HEK293 (cell line): ENCODE results near the gene WLS.

Experiments used
- CTCF ChIA-PET: fragments of 350-600 bp; formaldehyde crosslinking; extraction: SDS; loops from one replicate; lab custom pipeline; 2021; ENCODE audit warnings: antibody characterized with exemption; lab: Yijun Ruan, JAX
- POLR2A ChIA-PET: fragments of 300-600 bp; formaldehyde crosslinking; extraction: SDS; loops from one replicate; lab custom pipeline; 2020; ENCODE audit warnings: antibody characterized with exemption, inconsistent platforms; lab: Yijun Ruan, JAX
- H3K27ac ChIP-seq: fragments of 200-500 bp; sonication (Bioruptor generic); 2 replicates; pipeline ENCODE4 v1.5.1; 2014; ENCODE audit warnings: low read depth, low read length, control low read depth, inconsistent platforms; ENCODE audit errors: extremely low read depth
- H3K36me3 ChIP-seq, 2 experiments: fragments of 200-500 bp in 1 of 2; sonication (Bioruptor generic) in 1 of 2; 1 replicate in 1 of 2; 2 replicates in 1 of 2; pipeline ENCODE4 v1.5.1; 2014 to 2017; ENCODE audit warnings: inconsistent platforms in 2 of 2, low read length in 2 of 2; ENCODE audit not compliant: control insufficient read depth in 2 of 2, insufficient read depth in 1 of 2
- H3K4me1 ChIP-seq: fragments of 200-500 bp; sonication (Bioruptor generic); 2 replicates; pipeline ENCODE4 v1.5.1; 2014; ENCODE audit warnings: mild to moderate bottlenecking, low read length, inconsistent platforms; ENCODE audit not compliant: control insufficient read depth, insufficient read depth
- H3K4me3 ChIP-seq: 2 replicates; pipeline ENCODE4 v1.5.1; 2011; ENCODE audit warnings: low read depth, mild to moderate bottlenecking, control low read depth, low read length, moderate library complexity
- H3K9me3 ChIP-seq: fragments of 200-500 bp; sonication (Bioruptor generic); 2 replicates; pipeline ENCODE4 v1.5.1; 2014; ENCODE audit warnings: low read depth, low read length, inconsistent platforms; ENCODE audit not compliant: control insufficient read depth, insufficient read depth
- GLIS1 ChIP-seq: fragments of 450-650 bp; formaldehyde crosslinking; IDR thresholded peaks from 2 replicates; pipeline ENCODE4 v1.5.1; 2016; ENCODE audit warnings: missing biosample characterization, missing genetic modification characterization
- HOXA7 ChIP-seq: sonication (generic); formaldehyde crosslinking; IDR thresholded peaks from 2 replicates; pipeline ENCODE4 v1.8.1; 2022; ENCODE audit warnings: missing genetic modification reagents, borderline replicate concordance
- OSR2 ChIP-seq: fragments of 450-650 bp; formaldehyde crosslinking; IDR thresholded peaks from 2 replicates; pipeline ENCODE4 v1.5.1; 2016; ENCODE audit warnings: missing biosample characterization, missing genetic modification characterization
- OVOL3 ChIP-seq: fragments of 450-650 bp; formaldehyde crosslinking; IDR thresholded peaks from 2 replicates; pipeline ENCODE4 v1.5.1; 2016; ENCODE audit warnings: missing biosample characterization, missing genetic modification characterization
- SP7 ChIP-seq: fragments of 450-650 bp; formaldehyde crosslinking; IDR thresholded peaks from 2 replicates; pipeline ENCODE4 v1.5.1; 2016; ENCODE audit warnings: missing biosample characterization, missing genetic modification characterization
- ZBTB7A ChIP-seq: fragments of 450-650 bp; formaldehyde crosslinking; IDR thresholded peaks from 2 replicates; pipeline ENCODE4 v1.5.1; 2016; ENCODE audit warnings: low read depth, missing biosample characterization, missing genetic modification characterization
- ZBTB8A ChIP-seq: fragments of 450-650 bp; formaldehyde crosslinking; IDR thresholded peaks from 2 replicates; pipeline ENCODE4 v1.5.1; 2016; ENCODE audit warnings: missing biosample characterization, missing genetic modification characterization
- ZFP69B ChIP-seq: fragments of 450-650 bp; formaldehyde crosslinking; IDR thresholded peaks from 2 replicates; pipeline ENCODE4 v1.5.1; 2016; ENCODE audit warnings: missing biosample characterization, missing genetic modification characterization
- ZIC2 ChIP-seq: fragments of 450-650 bp; formaldehyde crosslinking; IDR thresholded peaks from 2 replicates; pipeline ENCODE4 v1.5.1; 2016; ENCODE audit warnings: missing biosample characterization, missing genetic modification characterization
- ZNF146 ChIP-seq: fragments of 450-650 bp; formaldehyde crosslinking; IDR thresholded peaks from 2 replicates; pipeline ENCODE4 v1.5.1; 2016; ENCODE audit warnings: missing biosample characterization, missing genetic modification characterization
- ZNF155 ChIP-seq: fragments of 450-650 bp; formaldehyde crosslinking; IDR thresholded peaks from 2 replicates; pipeline ENCODE4 v1.5.1; 2016; ENCODE audit warnings: missing biosample characterization, missing genetic modification characterization
- ZNF221 ChIP-seq: fragments of 450-650 bp; formaldehyde crosslinking; IDR thresholded peaks from 2 replicates; pipeline ENCODE4 v1.5.1; 2017; ENCODE audit warnings: missing biosample characterization, missing genetic modification characterization, borderline replicate concordance
- ZNF274 ChIP-seq, 2 experiments: fragments of 200-500 bp in 1 of 2; fragments of 450-650 bp in 1 of 2; sonication (Bioruptor generic) in 1 of 2; formaldehyde crosslinking in 1 of 2; IDR thresholded peaks; 2 replicates each; pipeline versions ENCODE4 v1.5.1 to v1.6.1; 2014 to 2016; ENCODE audit warnings: borderline replicate concordance in 1 of 2, inconsistent platforms in 1 of 2, low read length in 1 of 2, missing biosample characterization in 1 of 2, missing genetic modification characterization in 1 of 2
- ZNF335 ChIP-seq: fragments of 450-650 bp; formaldehyde crosslinking; conservative IDR thresholded peaks from 2 replicates; pipeline ENCODE4 v1.5.1; 2016; ENCODE audit warnings: missing biosample characterization, missing genetic modification characterization
- ZNF394 ChIP-seq: fragments of 450-650 bp; formaldehyde crosslinking; IDR thresholded peaks from 2 replicates; pipeline ENCODE4 v1.5.1; 2016; ENCODE audit warnings: missing biosample characterization, missing genetic modification characterization, mild to moderate bottlenecking, moderate library complexity, borderline replicate concordance
- ZNF544 ChIP-seq: fragments of 450-650 bp; formaldehyde crosslinking; IDR thresholded peaks from 2 replicates; pipeline ENCODE4 v1.5.0; 2017; ENCODE audit warnings: missing biosample characterization, missing genetic modification characterization
- ZNF629 ChIP-seq: fragments of 450-650 bp; formaldehyde crosslinking; IDR thresholded peaks from 2 replicates; pipeline ENCODE4 v1.5.1; 2017; ENCODE audit warnings: missing biosample characterization, missing genetic modification characterization
- ZSCAN16 ChIP-seq: fragments of 450-650 bp; formaldehyde crosslinking; IDR thresholded peaks from 2 replicates; pipeline ENCODE4 v1.5.1; 2016; ENCODE audit warnings: missing biosample characterization, missing genetic modification characterization
- ZSCAN30 ChIP-seq: fragments of 450-650 bp; IDR thresholded peaks from 2 replicates; pipeline ENCODE4 v1.5.1; 2018; ENCODE audit warnings: missing biosample characterization, mild to moderate bottlenecking, missing genetic modification characterization, moderate library complexity
- ZXDB ChIP-seq: fragments of 450-650 bp; formaldehyde crosslinking; IDR thresholded peaks from 2 replicates; pipeline ENCODE4 v1.5.1; 2016; ENCODE audit warnings: missing biosample characterization, missing genetic modification characterization
- TF ChIP-seq, protein P1 (sequence below): fragments of 450-650 bp; formaldehyde crosslinking; IDR thresholded peaks from 2 replicates; pipeline ENCODE4 v1.5.0; 2017; ENCODE audit warnings: missing biosample characterization, missing genetic modification characterization, borderline replicate concordance
- TF ChIP-seq, protein P2 (sequence below): fragments of 450-650 bp; formaldehyde crosslinking; IDR thresholded peaks from 2 replicates; pipeline ENCODE4 v1.5.1; 2017; ENCODE audit warnings: missing biosample characterization, mild to moderate bottlenecking, missing genetic modification characterization, moderate library complexity
- TF ChIP-seq, protein P3 (sequence below): fragments of 450-650 bp; formaldehyde crosslinking; IDR thresholded peaks from 2 replicates; pipeline ENCODE4 v1.5.1; 2017; ENCODE audit warnings: missing biosample characterization, missing genetic modification characterization
- TF ChIP-seq, protein P4 (sequence below): fragments of 450-650 bp; formaldehyde crosslinking; IDR thresholded peaks from 2 replicates; pipeline ENCODE4 v1.5.1; 2016; ENCODE audit warnings: missing biosample characterization, missing genetic modification characterization
- TF ChIP-seq, protein P5 (sequence below): fragments of 450-650 bp; formaldehyde crosslinking; IDR thresholded peaks from 2 replicates; pipeline ENCODE4 v1.5.1; 2016; ENCODE audit warnings: missing biosample characterization, missing genetic modification characterization

The WLS gene

DNA sequence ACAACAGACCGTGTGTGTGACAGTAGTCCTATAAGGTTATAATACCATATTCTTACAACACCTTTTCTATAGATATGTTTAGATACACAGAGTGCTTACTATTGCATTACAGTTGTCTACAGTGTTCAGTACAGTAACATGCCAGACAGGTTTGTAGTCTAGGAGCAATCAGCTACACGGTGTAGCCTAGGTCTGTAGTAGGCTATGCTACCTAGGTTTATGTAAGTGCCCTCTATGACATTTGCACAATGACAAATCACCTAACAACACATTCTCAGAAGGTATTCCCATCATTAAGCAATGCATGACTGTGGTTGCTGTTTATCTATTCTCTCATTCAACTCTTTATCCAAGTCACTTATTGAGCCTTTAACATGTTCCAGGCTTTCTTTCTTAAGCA lies 1.8 kb upstream of the WLS start:
- no peak overlapping the region for H3K4me3 ChIP-seq
- no peaks in the 10 kb centered on the region for H3K9me3 ChIP-seq
- ChIA-PET CTCF (interaction anchor here (3.5 kb wide), 1 partner anchor 114 kb away, joined by 11 read pairs; no protein-coding TSS in a partner anchor), POLR2A (no interaction called here)
- no peak overlapping the region for H3K27ac ChIP-seq
- H3K4me1 ChIP-seq = peaks cover 9% of the 10 kb centered on the region
- no peaks in the 10 kb centered on the region for H3K36me3 ChIP-seq
- TF ChIP-seq, protein P1, sequence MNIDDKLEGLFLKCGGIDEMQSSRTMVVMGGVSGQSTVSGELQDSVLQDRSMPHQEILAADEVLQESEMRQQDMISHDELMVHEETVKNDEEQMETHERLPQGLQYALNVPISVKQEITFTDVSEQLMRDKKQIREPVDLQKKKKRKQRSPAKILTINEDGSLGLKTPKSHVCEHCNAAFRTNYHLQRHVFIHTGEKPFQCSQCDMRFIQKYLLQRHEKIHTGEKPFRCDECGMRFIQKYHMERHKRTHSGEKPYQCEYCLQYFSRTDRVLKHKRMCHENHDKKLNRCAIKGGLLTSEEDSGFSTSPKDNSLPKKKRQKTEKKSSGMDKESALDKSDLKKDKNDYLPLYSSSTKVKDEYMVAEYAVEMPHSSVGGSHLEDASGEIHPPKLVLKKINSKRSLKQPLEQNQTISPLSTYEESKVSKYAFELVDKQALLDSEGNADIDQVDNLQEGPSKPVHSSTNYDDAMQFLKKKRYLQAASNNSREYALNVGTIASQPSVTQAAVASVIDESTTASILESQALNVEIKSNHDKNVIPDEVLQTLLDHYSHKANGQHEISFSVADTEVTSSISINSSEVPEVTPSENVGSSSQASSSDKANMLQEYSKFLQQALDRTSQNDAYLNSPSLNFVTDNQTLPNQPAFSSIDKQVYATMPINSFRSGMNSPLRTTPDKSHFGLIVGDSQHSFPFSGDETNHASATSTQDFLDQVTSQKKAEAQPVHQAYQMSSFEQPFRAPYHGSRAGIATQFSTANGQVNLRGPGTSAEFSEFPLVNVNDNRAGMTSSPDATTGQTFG (tag by site-specific recombination) = no peak
- TF ChIP-seq ZFP69B (tag by site-specific recombination) (no peak), OSR2 (tag by site-specific recombination) (no peak), ZNF629 (tag by site-specific recombination) (no peak), ZIC2 (no peak), ZXDB (tag by site-specific recombination) (no peak), ZNF155 (tag by site-specific recombination) (no peak), ZSCAN16 (no peak), ZSCAN30 (no peak), ZNF221 (no peak), OVOL3 (tag by site-specific recombination) (no peak), ZBTB7A (tag by site-specific recombination) (no peak), ZNF146 (tag by site-specific recombination) (no peak), ZBTB8A (no peak)
- TF ChIP-seq, protein P2, sequence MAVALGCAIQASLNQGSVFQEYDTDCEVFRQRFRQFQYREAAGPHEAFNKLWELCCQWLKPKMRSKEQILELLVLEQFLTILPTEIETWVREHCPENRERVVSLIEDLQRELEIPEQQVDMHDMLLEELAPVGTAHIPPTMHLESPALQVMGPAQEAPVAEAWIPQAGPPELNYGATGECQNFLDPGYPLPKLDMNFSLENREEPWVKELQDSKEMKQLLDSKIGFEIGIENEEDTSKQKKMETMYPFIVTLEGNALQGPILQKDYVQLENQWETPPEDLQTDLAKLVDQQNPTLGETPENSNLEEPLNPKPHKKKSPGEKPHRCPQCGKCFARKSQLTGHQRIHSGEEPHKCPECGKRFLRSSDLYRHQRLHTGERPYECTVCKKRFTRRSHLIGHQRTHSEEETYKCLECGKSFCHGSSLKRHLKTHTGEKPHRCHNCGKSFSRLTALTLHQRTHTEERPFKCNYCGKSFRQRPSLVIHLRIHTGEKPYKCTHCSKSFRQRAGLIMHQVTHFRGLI (tag by site-specific recombination) = no peak
- TF ChIP-seq, protein P3, sequence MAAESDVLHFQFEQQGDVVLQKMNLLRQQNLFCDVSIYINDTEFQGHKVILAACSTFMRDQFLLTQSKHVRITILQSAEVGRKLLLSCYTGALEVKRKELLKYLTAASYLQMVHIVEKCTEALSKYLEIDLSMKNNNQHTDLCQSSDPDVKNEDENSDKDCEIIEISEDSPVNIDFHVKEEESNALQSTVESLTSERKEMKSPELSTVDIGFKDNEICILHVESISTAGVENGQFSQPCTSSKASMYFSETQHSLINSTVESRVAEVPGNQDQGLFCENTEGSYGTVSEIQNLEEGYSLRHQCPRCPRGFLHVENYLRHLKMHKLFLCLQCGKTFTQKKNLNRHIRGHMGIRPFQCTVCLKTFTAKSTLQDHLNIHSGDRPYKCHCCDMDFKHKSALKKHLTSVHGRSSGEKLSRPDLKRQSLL = no peak
- TF ChIP-seq, protein P4, sequence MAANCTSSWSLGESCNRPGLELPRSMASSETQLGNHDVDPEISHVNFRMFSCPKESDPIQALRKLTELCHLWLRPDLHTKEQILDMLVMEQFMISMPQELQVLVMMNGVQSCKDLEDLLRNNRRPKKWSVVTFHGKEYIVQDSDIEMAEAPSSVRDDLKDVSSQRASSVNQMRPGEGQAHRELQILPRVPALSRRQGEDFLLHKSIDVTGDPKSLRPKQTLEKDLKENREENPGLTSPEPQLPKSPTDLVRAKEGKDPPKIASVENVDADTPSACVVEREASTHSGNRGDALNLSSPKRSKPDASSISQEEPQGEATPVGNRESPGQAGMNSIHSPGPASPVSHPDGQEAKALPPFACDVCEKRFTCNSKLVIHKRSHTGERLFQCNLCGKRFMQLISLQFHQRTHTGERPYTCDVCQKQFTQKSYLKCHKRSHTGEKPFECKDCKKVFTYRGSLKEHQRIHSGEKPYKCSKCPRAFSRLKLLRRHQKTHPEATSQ = no peak

DNA sequence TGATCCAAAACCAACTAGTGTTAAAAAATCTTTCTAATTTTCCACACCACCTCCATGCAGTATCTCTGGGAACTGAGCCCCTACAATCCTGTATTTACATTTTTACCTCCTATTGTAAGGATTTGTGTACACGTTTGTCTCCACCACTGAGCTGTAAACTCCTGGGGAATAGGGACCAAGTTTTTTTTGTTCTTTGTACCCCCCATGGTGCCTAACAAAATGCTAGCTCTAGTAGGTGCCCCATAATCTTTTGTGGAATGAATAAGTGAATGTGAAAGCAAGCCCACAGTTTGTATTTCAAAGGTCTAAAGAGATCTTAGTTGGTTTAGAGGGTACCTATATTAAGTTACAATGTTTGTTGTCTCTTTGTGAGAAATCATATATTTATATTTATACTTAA lies 879 bp upstream of the WLS start:
- POLR2A ChIA-PET = interaction anchor here (1.1 to 3.4 kb wide), 6 partner anchors 13 to 548 kb away, joined by 4 to 57 read pairs (median 9); partner anchors contain the start of gene GADD45A
- Histone ChIP-seq H3K36me3 (no peaks in the 10 kb centered on the region), H3K27ac (no peak overlapping the region), H3K4me1 (peaks cover 11% of the 10 kb centered on the region), H3K9me3 (no peaks in the 10 kb centered on the region), H3K4me3 (no peak overlapping the region)
- TF ChIP-seq, protein P5, sequence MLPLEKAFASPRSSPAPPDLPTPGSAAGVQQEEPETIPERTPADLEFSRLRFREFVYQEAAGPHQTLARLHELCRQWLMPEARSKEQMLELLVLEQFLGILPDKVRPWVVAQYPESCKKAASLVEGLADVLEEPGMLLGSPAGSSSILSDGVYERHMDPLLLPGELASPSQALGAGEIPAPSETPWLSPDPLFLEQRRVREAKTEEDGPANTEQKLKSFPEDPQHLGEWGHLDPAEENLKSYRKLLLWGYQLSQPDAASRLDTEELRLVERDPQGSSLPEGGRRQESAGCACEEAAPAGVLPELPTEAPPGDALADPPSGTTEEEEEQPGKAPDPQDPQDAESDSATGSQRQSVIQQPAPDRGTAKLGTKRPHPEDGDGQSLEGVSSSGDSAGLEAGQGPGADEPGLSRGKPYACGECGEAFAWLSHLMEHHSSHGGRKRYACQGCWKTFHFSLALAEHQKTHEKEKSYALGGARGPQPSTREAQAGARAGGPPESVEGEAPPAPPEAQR (tag by site-specific recombination) = no peak
- no peak for TF ChIP-seq ZNF544 (tag by site-specific recombination)
- 0 out of 2 replicates have a peak, but pooled peaks have one; percentile 16 for TF ChIP-seq ZNF335 (tag by site-specific recombination)
- no peak for TF ChIP-seq HOXA7
- TF ChIP-seq, protein P2 (tag by site-specific recombination) = no peak
- no peak for TF ChIP-seq ZNF394 (tag by site-specific recombination)
- no peak for TF ChIP-seq ZNF274 (IDR thresholded peaks at IDR 0.05; ENCODE audit: low read length)
- TF ChIP-seq ZNF274 (tag by site-specific recombination; IDR thresholded peaks at IDR 0.05; ENCODE audit: borderline replicate concordance) = no peak
- 0 out of 2 replicates have a peak, but pooled peaks have one; percentile 9 for TF ChIP-seq GLIS1 (tag by site-specific recombination)
- TF ChIP-seq SP7 = no peak
- CTCF ChIA-PET = interaction anchor here (0.6 to 3.4 kb wide), 4 partner anchors 110 to 608 kb away, joined by 3 to 15 read pairs (median 8); no protein-coding TSS in a partner anchor
